SK-N-MC (cell line): ENCODE data around the gene CLEC9A.

ENCODE experiments used
- DNase-seq: peaks from one replicate; pipeline ENCODE4 v3.0.0-alpha.2; 2011; ENCODE audit warnings: low read depth, low spot score
- H3K27ac ChIP-seq: fragments of 200-600 bp; sonication (generic); 2 replicates; pipeline ENCODE4 v1.5.1; 2016; ENCODE audit warnings: mixed run types
- H3K36me3 ChIP-seq: fragments of 200-600 bp; sonication (generic); 2 replicates; pipeline ENCODE4 v1.6.1; 2017; ENCODE audit warnings: antibody characterized with exemption, low read length, mixed read lengths; ENCODE audit not compliant: insufficient read depth
- H3K4me3 ChIP-seq: fragments of 200-600 bp; sonication (generic); 2 replicates; pipeline ENCODE4 v1.5.1; 2016
- H3K9ac ChIP-seq: fragments of 200-600 bp; sonication (generic); 2 replicates; pipeline ENCODE4 v1.8.0; 2017; ENCODE audit warnings: mixed run types, mixed read lengths; ENCODE audit not compliant: insufficient read length
- H3K9me3 ChIP-seq: fragments of 200-600 bp; sonication (generic); 2 replicates; pipeline ENCODE4 v1.6.1; 2017; ENCODE audit warnings: low read depth, mild to moderate bottlenecking, antibody characterized with exemption, low read length, moderate library complexity, mixed read lengths
- EZH2 ChIP-seq: fragments of 200-600 bp; sonication (generic); IDR thresholded peaks from one replicate; pipeline ENCODE4 v1.6.1; 2017; ENCODE audit warnings: antibody characterized with exemption
- FOXP2 ChIP-seq: optimal IDR thresholded peaks from 2 replicates; pipeline ENCODE3; 2011; ENCODE audit warnings: mild to moderate bottlenecking, moderate library complexity; ENCODE audit not compliant: insufficient read depth; ENCODE audit errors: extremely low read length, control extremely low read depth
- POLR2AphosphoS5 ChIP-seq: IDR thresholded peaks from 2 replicates; pipeline ENCODE4 v1.6.1; 2012; ENCODE audit warnings: mild to moderate bottlenecking, low read depth, low read length, borderline replicate concordance

CLEC9A gene

DNA sequence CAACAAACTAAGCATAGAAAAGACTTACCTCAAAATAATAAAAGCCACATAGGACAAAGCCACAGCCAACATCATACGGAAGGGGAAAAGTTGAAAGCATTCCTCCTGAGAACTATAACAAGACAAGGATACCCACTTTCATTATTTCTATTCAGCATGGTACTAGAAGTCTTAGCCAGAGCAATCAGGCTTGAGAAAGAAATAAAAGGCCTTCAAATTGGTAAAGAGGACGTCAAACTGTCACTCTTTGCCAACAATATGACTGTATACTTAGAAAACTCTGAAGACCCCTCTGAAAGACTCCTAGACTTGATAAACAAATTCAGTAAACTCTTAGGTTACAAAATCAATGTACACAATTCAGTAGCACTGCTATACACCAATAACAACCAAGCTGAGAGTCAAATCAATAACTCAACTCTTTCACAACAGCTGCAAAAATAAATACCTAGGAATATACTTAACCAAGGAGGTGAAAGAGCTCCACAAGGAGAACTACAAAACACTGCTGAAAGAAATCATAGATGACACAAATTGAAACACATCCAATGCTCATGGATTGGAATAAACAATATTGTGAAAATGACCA, 79.9 kb downstream of the CLEC9A start:
- DNase-seq = no peak
- Histone ChIP-seq H3K4me3 (no peak overlapping the region), H3K36me3 (no peaks in the 10 kb centered on the region), H3K9ac (no peak overlapping the region), H3K9me3 (no peaks in the 10 kb centered on the region), H3K27ac (no peak overlapping the region)
- TF ChIP-seq POLR2AphosphoS5 (no peak), FOXP2 (no peak), EZH2 (no peak)

GRCh38 chr12:10111451-10111850, 81.0 kb downstream of the CLEC9A start:
- Histone ChIP-seq H3K36me3 (no peaks in the 10 kb centered on the region), H3K9me3 (no peaks in the 10 kb centered on the region), H3K4me3 (no peak overlapping the region), H3K27ac (no peak overlapping the region), H3K9ac (no peak overlapping the region)
- TF ChIP-seq POLR2AphosphoS5 (no peak), FOXP2 (no peak), EZH2 (no peak)
- DNase-seq = no peak

GRCh38 chr12:10113075-10113474, 82.6 kb downstream of the CLEC9A start:
- Histone ChIP-seq H3K9ac (no peak overlapping the region), H3K36me3 (no peaks in the 10 kb centered on the region), H3K27ac (no peak overlapping the region), H3K4me3 (no peak overlapping the region), H3K9me3 (no peaks in the 10 kb centered on the region)
- TF ChIP-seq EZH2 = no peak
- no peak for TF ChIP-seq FOXP2
- no peak for TF ChIP-seq POLR2AphosphoS5
- DNase-seq = no peak

- Histone ChIP-seq H3K27ac (no peak overlapping the region), H3K9me3 (no peaks in the 10 kb centered on the region), H3K36me3 (no peaks in the 10 kb centered on the region), H3K9ac (no peak overlapping the region), H3K4me3 (no peak overlapping the region)
- TF ChIP-seq FOXP2 (no peak), POLR2AphosphoS5 (no peak), EZH2 (no peak)
- DNase-seq = no peak
Observed at GRCh38 chr12:10113920-10114319, 83.4 kb downstream of the CLEC9A start.

GRCh38 chr12:10115311-10115710, 84.8 kb downstream of the CLEC9A start:
- Histone ChIP-seq H3K9me3 (no peaks in the 10 kb centered on the region), H3K36me3 (no peaks in the 10 kb centered on the region), H3K27ac (no peak overlapping the region), H3K9ac (no peak overlapping the region), H3K4me3 (no peak overlapping the region)
- no peak for DNase-seq
- TF ChIP-seq POLR2AphosphoS5 (no peak), FOXP2 (no peak), EZH2 (no peak)
